K562 (cell line): Measurements from ENCODE around the gene ARID3B. TPM values are rescaled to one million over a fixed set of nuclear protein-coding genes. Genes with fewer than 3 reads are reported as not detected.
A peak's percentile ranks its signal among the peaks of the same experiment; 100 is the strongest.

Experiments used
- ARHGAP35 ChIP-seq: fragments of 450-650 bp; IDR thresholded peaks from 2 replicates; pipeline ENCODE4 v1.6.1; 2018; ENCODE audit not compliant: partially characterized antibody
- CBX5 ChIP-seq: IDR thresholded peaks from 2 replicates; pipeline ENCODE4 v1.6.1; 2014; ENCODE audit warnings: low read depth, borderline replicate concordance
- CSDE1 ChIP-seq, 2 experiments: fragments of 450-650 bp; IDR thresholded peaks; 2 replicates each; pipeline ENCODE4 v1.6.1; 2016; ENCODE audit warnings: mild to moderate bottlenecking in 1 of 2
- EP300 ChIP-seq: IDR thresholded peaks from 2 replicates; pipeline ENCODE4 v1.6.1; 2012; ENCODE audit warnings: low read length, improper control_type of control experiment
- EP400 ChIP-seq: fragments of 450-650 bp; IDR thresholded peaks from 2 replicates; pipeline ENCODE4 v1.6.1; 2017; ENCODE audit warnings: antibody characterized with exemption, mild to moderate bottlenecking, moderate library complexity
- HDAC2 ChIP-seq: fragments of 450-650 bp; IDR thresholded peaks from 2 replicates; pipeline ENCODE4 v1.6.1; 2016; ENCODE audit warnings: mild to moderate bottlenecking
- HES1 ChIP-seq: fragments of 450-650 bp; IDR thresholded peaks from 2 replicates; pipeline ENCODE4 v1.6.1; 2016; ENCODE audit warnings: low read depth, mild to moderate bottlenecking, moderate library complexity
- JUND ChIP-seq, 2 experiments: IDR thresholded peaks; 2 replicates in 1 of 2; 3 replicates in 1 of 2; pipeline ENCODE4 v1.6.1; 2011; ENCODE audit warnings: borderline replicate concordance in 2 of 2, low read depth in 2 of 2, low read length in 2 of 2, improper control_type of control experiment in 1 of 2, missing biosample characterization in 1 of 2, missing genetic modification characterization in 1 of 2, missing genetic modification reagents in 1 of 2
- MTA1 ChIP-seq: fragments of 450-650 bp; IDR thresholded peaks from 2 replicates; pipeline ENCODE4 v1.6.1; 2017; ENCODE audit warnings: borderline replicate concordance
- MTA2 ChIP-seq: fragments of 450-650 bp; IDR thresholded peaks from 2 replicates; pipeline ENCODE4 v1.6.1; 2016; ENCODE audit warnings: low read depth
- PHF21A ChIP-seq: fragments of 450-650 bp; IDR thresholded peaks from 2 replicates; pipeline ENCODE4 v1.6.1; 2017; ENCODE audit warnings: low read depth, borderline replicate concordance
- POLR2AphosphoS5 ChIP-seq: IDR thresholded peaks from 2 replicates; pipeline ENCODE4 v1.6.1; 2011; ENCODE audit warnings: mild to moderate bottlenecking, low read depth, low read length, moderate library complexity; ENCODE audit not compliant: control insufficient read depth, insufficient read depth
- RFX7 ChIP-seq: fragments of 250-450 bp; sonication (Bioruptor Pico); IDR thresholded peaks from 2 replicates; pipeline ENCODE4 v1.5.1; 2021; ENCODE audit warnings: mild to moderate bottlenecking
- SMARCA4 ChIP-seq: fragments of 450-650 bp; IDR thresholded peaks from 2 replicates; pipeline ENCODE4 v1.6.1; 2016
- SOX6 ChIP-seq: fragments of 450-650 bp; IDR thresholded peaks from 2 replicates; pipeline ENCODE4 v1.6.1; 2014; ENCODE audit warnings: mild to moderate bottlenecking
- SRSF7 ChIP-seq: fragments of 200-400 bp; formaldehyde crosslinking; optimal IDR thresholded peaks from 2 replicates; pipeline ENCODE3; 2017; ENCODE audit warnings: mild to moderate bottlenecking, low read depth, low read length
- TEAD4 ChIP-seq, 2 experiments: sonication (generic) in 1 of 2; formaldehyde crosslinking in 1 of 2; IDR thresholded peaks; 2 replicates each; pipeline versions ENCODE4 v1.6.1 to v1.8.0; 2012 to 2022; ENCODE audit warnings: borderline replicate concordance in 1 of 2, inconsistent platforms in 1 of 2, low read length in 1 of 2, mild to moderate bottlenecking in 1 of 2, missing genetic modification reagents in 1 of 2
- TRIM24 ChIP-seq, 2 experiments: fragments of 450-650 bp; IDR thresholded peaks; 2 replicates each; pipeline ENCODE4 v1.6.1; 2016
- ZBTB11 ChIP-seq, 3 experiments: fragments of 200-800 bp in 1 of 3; fragments of 250-450 bp in 1 of 3; fragments of 450-650 bp in 1 of 3; sonication (Bioruptor Pico) in 1 of 3; sonication (Bioruptor generic) in 1 of 3; formaldehyde crosslinking in 1 of 3; IDR thresholded peaks; 2 replicates each; pipeline versions ENCODE4 v1.6.1 to v1.8.0; 2016 to 2022; ENCODE audit warnings: mild to moderate bottlenecking in 2 of 3, missing genetic modification characterization in 2 of 3, missing compliant biosample characterization in 1 of 3, moderate library complexity in 1 of 3
- ZBTB17 ChIP-seq: fragments of 450-650 bp; formaldehyde crosslinking; IDR thresholded peaks from 2 replicates; pipeline ENCODE4 v1.4.0; 2020; ENCODE audit warnings: mild to moderate bottlenecking
- polyA plus RNA-seq, 8 experiments: library from polyadenylated mRNA; depleted of rRNA in 4 of 8; stranded (reverse) in 5 of 8; unstranded in 3 of 8; fragments of >200 nt; fragmentation: Nextera tagmentation in 2 of 8; fragmentation: Illumina TruSeq in 1 of 8; extraction: Ambion mirVana in 2 of 8; extraction: Trizol in 1 of 8; gene quantifications; 2 replicates each; pipeline versions ENCODE4 v1.2.1 to v1.2.3, GENCODE V29; 2011 to 2014; ENCODE audit warnings: inconsistent platforms in 1 of 8, missing spikeins in 1 of 8
- total RNA-seq, 7 experiments: library from RNA; depleted of rRNA in 6 of 7; stranded (reverse); fragments of >200 nt in 6 of 7; fragmentation: Illumina TruSeq in 2 of 7; extraction: Trizol in 2 of 7; gene quantifications; 2 replicates each; pipeline versions ENCODE4 v1.2.1 to v1.2.3, GENCODE V29; 2011 to 2021; ENCODE audit warnings: low replicate concordance in 1 of 7
- TF ChIP-seq, protein P1 (sequence below): sonication (generic); formaldehyde crosslinking; IDR thresholded peaks from 2 replicates; pipeline ENCODE4 v1.8.0; 2022; ENCODE audit warnings: missing genetic modification reagents, mild to moderate bottlenecking, moderate library complexity, borderline replicate concordance
- TF ChIP-seq, protein P2 (sequence below), 2 experiments: fragments of 200-800 bp in 1 of 2; sonication (Bioruptor generic) in 1 of 2; sonication (generic) in 1 of 2; formaldehyde crosslinking in 1 of 2; IDR thresholded peaks in 1 of 2; conservative IDR thresholded peaks in 1 of 2; 2 replicates each; pipeline versions ENCODE4 v1.5.0 to v1.6.1; 2016 to 2020; ENCODE audit warnings: missing compliant biosample characterization in 1 of 2, missing genetic modification characterization in 1 of 2, missing genetic modification reagents in 1 of 2

ARID3B gene
- total and polyA plus RNA-seq, 9 of the 15 experiments (the other 6 are each of a cell fraction or from before 2014, with no cell fraction given), result 0.32 to 15.1 (median 7.1) TPM

GRCh38 chr15:74584779-74585178, 43.8 kb downstream of the ARID3B start (continued):
- TF ChIP-seq POLR2AphosphoS5 (peak; percentile 44; the same call in 1 of the 2 replicates), SOX6 (peak; percentile 92), CSDE1 (IDR thresholded peaks at IDR 0.05) (no peak), SRSF7 (no peak), EP300 (peak; percentile 82), JUND (IDR thresholded peaks at IDR 0.05; ENCODE audit: borderline replicate concordance, low read depth, low read length) (0 out of 2 replicates have a peak, but pooled peaks have one; percentile 27), JUND (tag; IDR thresholded peaks at IDR 0.05; ENCODE audit: borderline replicate concordance, low read depth, low read length) (peak; percentile 43; the same call in 1 of the 3 replicates), RFX7 (no peak), SMARCA4 (0 out of 2 replicates have a peak, but pooled peaks have one; percentile 20), HES1 (peak; percentile 77), MTA2 (0 out of 2 replicates have a peak, but pooled peaks have one; percentile 12), TEAD4 (IDR thresholded peaks at IDR 0.05; ENCODE audit: low read length) (peak; percentile 73; the same call in 1 of the 2 replicates), TEAD4 (CRISPR knock-in tag; IDR thresholded peaks at IDR 0.05; ENCODE audit: borderline replicate concordance) (no peak), ARHGAP35 (no peak), CBX5 (no peak), EP400 (no peak), ZBTB11 (CRISPR knock-in tag; IDR thresholded peaks at IDR 0.05) (peak in 1 of 3 experiments; percentile 57; a peak in 2 of 6 replicates), TRIM24 (IDR thresholded peaks at IDR 0.05) (0 out of 4 replicates have a peak, but pooled peaks of 1 of the 2 experiments have one; percentile 16), HDAC2 (peak; percentile 79; the same call in 1 of the 2 replicates), MTA1 (peak; percentile 54; the same call in 1 of the 2 replicates), PHF21A (no peak), ZBTB17 (no peak)
- TF ChIP-seq, protein P1, sequence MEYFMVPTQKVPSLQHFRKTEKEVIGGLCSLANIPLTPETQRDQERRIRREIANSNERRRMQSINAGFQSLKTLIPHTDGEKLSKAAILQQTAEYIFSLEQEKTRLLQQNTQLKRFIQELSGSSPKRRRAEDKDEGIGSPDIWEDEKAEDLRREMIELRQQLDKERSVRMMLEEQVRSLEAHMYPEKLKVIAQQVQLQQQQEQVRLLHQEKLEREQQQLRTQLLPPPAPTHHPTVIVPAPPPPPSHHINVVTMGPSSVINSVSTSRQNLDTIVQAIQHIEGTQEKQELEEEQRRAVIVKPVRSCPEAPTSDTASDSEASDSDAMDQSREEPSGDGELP (CRISPR knock-in tag), result peak; percentile 26; the same call in 1 of the 2 replicates
- TF ChIP-seq, protein P2, sequence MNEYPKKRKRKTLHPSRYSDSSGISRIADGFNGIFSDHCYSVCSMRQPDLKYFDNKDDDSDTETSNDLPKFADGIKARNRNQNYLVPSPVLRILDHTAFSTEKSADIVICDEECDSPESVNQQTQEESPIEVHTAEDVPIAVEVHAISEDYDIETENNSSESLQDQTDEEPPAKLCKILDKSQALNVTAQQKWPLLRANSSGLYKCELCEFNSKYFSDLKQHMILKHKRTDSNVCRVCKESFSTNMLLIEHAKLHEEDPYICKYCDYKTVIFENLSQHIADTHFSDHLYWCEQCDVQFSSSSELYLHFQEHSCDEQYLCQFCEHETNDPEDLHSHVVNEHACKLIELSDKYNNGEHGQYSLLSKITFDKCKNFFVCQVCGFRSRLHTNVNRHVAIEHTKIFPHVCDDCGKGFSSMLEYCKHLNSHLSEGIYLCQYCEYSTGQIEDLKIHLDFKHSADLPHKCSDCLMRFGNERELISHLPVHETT (CRISPR knock-in tag; conservative IDR thresholded peaks at IDR 0.05 in 1 of 2, IDR thresholded peaks at IDR 0.05 in 1 of 2), result peak in 1 of 2 experiments; percentile 50; a peak in 1 of 4 replicates
